GM12891 (cell line): ENCODE results near the gene NXPH4.

Experiments
- PAX5 ChIP-seq: IDR thresholded peaks from 2 replicates; pipeline ENCODE4 v1.6.1; 2011; ENCODE audit warnings: low read length, moderate library complexity, mild to moderate bottlenecking; ENCODE audit not compliant: insufficient read depth, severe bottlenecking
- POLR2A ChIP-seq: IDR thresholded peaks from 2 replicates; pipeline ENCODE4 v1.6.1; 2011; ENCODE audit warnings: low read depth, low read length, control low read depth
- POLR2AphosphoS5 ChIP-seq: IDR thresholded peaks from 2 replicates; pipeline ENCODE4 v1.6.1; 2011; ENCODE audit warnings: low read depth, low read length, control low read depth
- SPI1 ChIP-seq: IDR thresholded peaks from 2 replicates; pipeline ENCODE4 v1.6.1; 2011; ENCODE audit warnings: low read depth, low read length, control low read depth
- TAF1 ChIP-seq: IDR thresholded peaks from 2 replicates; pipeline ENCODE4 v1.6.1; 2011; ENCODE audit warnings: low read depth, low read length, control low read depth

DNA sequence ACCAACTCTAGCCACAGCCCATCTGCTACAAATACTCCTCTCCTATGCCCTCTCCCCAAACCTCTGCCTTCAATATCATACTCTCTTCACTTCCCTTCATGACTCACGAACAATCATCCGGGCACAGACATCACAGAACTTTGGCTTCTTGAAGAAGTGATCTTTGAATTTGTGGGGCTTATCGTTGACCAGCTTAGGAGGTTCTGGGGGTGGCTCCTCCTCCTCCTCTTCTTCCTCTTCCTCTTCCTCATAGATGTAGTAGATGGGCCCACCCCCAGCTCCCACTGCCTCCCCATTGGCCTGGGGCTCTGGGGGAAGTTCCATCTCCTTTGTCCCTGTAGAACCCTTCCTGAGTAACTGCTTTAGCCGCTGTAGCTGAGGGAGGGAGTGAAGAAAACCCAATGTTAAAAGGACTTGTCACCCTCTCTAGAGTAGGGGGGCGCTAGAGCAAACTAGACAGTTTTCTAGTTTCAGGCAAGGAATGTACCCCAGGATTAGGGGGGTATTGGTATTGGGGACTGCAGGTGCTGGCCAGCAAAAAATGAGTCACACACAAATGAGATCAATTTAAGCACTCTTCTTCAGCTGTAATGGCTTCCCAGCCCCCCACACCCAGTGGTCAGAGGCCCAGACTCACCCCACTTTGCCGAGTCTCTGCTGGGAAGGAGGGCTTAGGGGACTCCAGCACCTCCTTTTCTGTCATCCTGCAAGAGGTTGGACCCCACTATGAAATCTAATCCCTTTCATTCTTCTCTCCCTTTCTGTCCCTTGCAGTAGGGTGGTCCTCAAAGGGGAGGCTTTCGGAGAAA is 32.5 kb downstream of the NXPH4 start:
- no peak for TF ChIP-seq POLR2AphosphoS5
- TF ChIP-seq TAF1, result no peak
- no peak for TF ChIP-seq POLR2A
- no peak for TF ChIP-seq PAX5
- no peak for TF ChIP-seq SPI1
